Kidney capillary endothelial cell (primary cell): ENCODE measurements around the gene EHBP1L1.

ENCODE experiments used
- DNase-seq: peaks from one replicate; pipeline ENCODE4 v3.0.0-alpha.2; 2018; ENCODE audit warnings: low spot score

EHBP1L1 gene

DNA sequence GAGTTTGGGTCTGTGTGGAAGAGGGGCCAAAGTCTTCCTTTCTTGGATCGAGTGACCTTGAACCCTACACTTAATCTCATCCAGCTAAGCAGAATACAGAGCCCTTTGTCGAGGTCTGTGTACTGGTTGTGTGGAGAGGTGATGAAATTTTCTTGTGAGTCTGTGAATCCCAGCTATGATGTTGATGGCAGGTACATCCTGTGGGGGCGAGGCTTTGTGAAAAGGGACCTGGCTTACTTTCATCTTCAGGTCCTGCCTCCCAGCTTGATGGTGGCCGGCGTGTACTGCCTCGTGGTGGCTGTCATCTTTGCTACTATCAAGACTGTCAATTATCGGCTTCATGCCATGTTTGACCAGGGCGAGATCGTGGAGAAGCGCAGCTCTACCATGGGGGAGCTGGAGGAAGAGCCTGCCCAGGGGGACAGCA lies 40.7 kb downstream of the EHBP1L1 start:
- no peak for DNase-seq

DNA sequence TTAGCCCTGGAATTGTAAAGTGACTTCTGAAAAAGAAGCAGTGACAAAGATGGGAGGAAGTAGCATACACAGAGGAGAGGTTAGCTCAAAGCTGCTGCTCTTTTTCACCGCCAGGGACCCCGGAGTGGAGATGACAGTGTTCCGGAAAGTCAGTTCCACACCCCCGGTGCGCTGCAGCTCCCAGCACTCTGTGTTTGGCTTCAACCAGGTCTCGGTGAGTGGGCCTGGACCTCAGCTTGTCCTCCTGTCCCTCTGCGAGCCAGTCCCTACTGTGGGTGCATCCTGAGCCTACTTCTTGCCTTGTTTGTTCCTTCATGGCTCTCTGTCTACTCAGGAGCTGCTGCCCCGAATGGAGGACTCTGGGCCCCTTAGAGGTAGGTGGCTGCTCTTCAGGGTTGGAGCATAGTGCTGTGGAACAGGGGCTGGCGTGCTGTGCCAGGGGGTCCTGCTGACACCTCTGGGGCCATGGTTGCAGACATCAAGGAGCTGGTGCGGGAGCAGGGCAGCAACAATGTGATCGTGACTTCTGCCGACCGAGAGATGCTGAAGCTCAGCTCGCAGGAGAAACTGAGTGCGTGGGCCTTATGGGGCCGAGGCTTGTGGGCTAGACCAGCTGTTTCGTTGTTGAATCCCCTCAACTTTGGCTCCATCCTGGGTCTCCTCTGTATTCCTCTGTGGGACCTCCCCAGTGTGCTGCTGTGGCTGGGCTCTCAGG lies 41.4 kb downstream of the EHBP1L1 start:
- no peak for DNase-seq

DNA sequence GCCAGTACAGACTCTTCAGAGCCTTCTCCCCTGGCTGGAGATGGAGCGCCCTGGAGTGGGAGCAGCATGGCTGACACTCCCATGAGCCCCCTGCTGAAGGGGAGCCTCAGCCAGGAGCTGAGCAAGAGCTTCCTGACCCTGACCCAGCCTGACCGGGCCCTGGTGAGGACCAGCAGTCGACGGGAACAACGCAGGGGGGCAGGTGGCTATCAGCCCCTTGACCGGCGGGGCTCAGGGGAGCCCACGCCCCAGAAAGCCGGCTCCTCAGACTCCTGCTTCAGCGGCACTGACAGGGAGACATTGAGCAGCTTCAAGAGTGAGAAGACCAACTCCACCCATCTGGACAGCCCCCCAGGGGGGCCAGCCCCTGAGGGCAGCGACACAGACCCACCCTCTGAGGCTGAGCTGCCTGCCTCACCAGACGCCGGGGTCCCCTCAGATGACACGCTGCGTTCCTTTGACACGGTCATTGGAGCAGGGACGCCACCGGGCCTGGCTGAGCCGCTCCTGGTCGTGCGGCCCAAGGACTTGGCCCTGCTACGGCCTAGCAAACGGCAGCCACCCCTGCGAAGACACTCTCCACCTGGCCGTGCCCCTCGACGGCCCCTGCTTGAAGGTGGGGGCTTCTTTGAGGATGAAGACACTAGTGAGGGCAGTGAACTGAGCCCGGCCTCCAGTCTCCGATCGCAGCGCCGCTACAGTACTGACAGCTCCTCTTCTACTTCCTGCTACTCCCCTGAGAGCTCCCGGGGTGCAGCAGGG lies 42.3 kb downstream of the EHBP1L1 start:
- no peak for DNase-seq

DNA sequence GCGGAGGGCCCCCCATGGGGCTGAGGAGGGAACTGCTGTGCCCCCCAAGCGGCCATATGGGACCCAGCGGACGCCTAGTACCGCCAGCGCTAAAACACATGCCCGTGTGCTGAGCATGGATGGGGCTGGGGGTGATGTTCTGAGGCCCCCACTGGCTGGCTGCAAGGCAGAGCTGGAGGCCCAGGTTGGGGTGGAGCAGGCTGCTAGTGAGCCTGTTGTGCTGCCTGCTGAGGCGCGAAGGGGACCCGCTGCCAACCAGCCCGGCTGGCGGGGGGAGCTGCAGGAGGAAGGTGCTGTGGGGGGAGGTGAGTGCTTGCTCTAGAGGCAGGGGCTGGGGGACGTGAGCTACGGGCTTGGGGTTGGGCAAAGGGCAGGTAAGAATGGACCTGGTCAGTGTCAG lies 42.9 kb downstream of the EHBP1L1 start:
- no peak for DNase-seq

DNA sequence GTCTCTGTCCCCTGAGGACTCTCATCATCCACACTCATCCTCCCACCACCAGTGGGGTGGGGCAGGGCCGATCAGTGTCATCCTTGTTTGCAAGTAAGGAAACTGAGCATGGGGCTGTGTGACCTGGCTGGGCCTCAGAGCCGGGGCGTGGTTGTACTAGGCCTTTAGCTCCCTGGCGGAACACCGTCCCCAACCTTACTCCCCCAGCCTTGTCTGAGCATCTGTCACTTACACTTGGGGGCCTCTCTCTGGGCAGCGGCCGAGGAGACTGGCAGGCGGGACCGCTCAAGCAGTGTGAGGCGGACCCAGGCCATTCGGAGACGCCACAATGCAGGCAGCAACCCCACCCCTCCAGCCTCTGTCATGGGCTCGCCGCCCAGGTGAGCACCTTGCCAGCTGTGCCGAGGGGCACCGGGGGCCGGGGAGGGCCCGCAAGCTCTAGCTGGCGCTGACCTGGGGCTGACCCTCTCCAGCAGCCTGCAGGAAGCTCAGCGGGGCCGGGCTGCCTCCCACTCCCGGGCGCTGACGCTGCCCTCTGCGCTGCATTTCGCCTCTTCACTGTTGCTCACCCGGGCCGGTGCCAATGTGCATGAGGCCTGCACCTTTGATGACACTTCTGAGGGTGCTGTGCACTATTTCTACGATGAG lies 43.6 kb downstream of the EHBP1L1 start:
- DNase-seq: no peak

DNA sequence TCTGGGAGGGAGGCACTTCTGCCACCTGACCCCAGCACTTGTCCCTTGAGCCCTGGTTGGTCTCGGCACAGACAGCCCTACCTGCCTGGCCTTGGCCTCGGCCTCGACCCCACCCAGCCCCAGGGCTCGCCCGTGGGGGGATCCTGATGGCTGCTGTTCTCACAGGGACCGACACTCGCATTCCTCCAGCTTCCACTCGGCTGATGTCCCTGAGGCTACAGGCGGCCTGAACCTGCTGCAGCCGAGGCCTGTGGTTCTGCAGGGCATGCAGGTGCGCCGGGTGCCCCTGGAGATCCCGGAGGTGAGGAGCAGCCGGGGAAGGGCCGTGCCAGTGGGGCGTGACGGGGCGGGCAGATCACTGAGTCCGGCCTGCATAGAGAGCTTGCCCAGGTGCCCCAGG lies 44.8 kb downstream of the EHBP1L1 start:
- no peak for DNase-seq

DNA sequence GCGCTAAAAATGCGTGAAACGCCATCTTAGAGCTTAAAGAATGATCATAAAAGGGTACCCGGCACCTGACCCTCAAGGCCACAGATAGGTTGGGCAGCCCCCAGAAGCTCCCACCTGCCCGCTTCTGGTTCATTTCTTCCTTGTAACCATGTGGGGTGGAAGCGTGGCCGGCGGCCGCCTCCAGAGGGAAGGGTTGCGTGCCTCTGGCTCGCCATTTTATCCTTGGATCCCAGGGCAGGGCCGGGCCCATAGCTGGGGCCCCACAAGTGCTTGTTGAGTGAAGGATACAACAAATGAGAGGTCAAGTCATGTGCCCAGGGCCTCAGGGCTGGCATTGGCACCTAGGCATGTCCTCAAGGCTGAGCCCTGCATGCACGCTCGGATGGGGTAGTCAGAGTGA lies 45.6 kb downstream of the EHBP1L1 start:
- no peak for DNase-seq

DNA sequence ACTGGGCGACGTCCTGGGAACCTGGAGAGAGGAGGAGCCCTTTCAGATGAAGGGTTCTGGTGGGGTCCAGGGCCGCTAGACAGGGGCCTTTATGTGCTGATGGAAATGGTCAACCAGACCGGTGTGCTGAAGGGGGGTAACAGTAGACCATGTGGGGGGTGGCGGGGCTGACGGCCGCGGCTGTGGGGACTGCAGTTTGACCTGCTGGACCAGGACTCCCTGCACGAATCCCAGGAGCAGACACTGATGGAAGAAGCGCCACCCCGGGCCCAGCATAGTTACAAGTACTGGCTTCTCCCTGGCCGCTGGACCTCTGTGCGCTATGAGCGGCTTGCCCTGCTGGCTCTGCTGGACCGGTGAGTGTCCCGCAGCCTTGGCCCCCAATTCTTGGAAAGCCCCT lies 46.2 kb downstream of the EHBP1L1 start:
- no peak for DNase-seq

DNA sequence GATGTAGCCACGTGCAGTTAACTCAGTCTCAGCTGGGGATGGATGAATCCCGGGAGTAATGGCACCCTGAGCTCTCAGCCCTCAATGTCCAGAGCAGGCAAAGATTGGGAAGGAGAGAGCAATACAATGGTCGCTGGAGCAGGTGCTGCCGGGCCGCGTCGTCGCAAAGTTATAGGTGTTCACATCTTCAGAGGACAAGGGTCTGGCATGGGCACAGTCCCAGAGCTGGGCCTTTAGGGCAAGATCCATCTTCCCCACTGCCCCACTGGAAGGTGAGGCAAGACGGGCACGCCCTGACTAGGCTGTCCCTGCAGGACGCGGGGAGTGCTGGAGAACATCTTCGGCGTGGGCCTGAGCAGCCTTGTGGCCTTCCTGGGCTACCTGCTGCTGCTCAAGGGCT lies 47.3 kb downstream of the EHBP1L1 start:
- no peak for DNase-seq

DNA sequence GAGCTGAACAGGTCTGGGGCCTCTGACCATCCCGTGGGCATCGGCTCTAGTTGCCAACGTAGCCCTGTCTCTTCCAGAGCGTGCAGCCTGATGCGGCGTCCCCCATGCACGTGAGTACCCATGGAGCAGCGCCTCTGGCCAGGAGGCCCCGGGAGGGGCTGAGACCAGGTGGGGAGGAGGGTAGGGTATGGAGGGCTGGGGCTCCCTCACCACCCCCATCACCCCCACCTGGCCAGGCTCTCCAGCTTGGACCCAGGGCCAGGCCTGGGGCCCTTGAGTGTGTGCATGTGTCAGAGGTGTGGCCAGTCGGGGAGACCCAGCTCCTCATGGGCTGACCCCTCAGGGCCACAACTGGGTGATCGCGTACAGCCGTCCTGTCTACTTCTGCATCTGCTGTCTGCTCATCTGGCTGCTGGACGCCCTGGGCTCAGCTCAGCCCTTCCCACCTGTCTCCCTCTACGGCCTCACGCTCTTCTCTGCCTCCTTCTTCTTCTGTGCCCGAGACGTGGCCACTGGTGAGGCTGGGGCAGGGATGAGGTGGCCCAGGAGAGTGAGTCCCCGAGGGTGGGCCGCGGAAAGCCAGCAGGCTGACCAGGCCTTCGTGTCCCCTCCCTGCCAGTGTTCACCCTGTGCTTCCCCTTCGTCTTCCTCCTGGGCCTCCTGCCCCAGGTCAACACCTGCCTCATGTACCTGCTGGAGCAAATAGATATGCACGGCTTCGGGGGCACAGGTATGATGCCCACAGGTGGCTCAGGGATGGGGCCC lies 48.2 kb downstream of the EHBP1L1 start:
- no peak for DNase-seq

DNA sequence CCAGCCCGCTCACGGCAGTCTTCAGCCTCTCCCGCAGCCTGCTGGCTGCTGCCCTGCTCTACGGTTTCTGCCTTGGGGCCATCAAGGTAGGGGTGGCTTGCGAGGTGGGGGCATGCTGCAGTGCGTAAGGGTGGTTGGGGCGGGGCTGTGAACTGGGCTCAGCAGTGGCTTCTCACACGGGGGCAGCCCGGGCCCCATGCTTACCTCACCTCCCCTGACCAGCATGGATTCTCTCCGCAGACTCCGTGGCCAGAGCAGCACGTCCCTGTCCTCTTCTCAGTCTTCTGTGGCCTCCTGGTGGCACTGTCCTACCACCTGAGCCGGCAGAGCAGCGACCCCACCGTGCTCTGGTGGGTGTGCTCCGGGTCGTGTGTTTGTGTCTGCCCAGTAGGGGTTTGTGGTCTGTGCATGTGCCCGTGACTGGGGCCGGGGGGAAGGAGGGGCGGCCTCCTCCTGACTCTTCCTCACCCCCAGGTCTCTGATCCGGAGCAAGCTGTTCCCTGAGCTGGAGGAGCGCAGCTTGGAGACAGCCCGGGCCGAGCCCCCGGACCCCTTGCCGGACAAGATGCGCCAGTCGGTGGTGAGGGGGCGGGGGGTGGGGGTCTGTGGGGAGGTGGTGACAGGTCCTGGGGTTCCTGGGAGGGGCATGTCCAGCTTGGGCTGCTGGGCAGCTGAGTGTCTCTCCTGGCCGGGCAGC lies 49.2 kb downstream of the EHBP1L1 start:
- no peak for DNase-seq

DNA sequence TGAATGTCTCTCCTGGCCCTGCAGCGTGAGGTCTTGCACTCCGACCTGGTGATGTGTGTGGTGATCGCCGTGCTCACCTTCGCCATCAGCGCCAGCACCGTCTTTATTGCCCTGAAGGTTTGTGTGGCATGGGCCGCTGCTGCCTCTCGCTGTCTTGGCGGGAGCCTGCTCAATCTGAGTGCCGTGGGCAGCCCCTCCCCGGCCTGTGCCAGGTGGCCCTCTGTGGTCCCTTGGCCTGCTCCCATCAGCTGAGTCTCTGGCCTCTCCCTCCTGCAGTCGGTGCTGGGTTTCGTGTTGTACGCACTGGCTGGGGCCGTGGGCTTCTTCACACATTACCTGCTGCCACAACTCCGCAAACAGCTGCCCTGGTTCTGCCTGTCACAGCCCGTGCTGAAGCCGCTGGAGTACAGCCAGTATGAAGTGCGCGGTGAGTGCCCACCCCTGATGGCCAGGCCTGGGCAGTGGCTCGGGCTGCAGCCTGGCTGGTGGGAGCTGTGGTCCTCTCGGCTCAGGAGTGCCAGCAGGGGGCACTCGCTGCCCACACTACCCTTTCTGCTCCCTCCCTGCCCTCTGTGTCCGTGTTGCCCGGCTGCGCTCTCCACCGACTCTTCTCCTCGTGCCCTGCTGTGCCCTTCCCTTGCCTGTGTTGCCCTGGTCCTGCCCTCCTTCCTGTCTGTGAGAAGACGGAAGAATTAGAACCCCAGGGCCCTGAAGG lies 49.9 kb downstream of the EHBP1L1 start:
- no peak for DNase-seq

DNA sequence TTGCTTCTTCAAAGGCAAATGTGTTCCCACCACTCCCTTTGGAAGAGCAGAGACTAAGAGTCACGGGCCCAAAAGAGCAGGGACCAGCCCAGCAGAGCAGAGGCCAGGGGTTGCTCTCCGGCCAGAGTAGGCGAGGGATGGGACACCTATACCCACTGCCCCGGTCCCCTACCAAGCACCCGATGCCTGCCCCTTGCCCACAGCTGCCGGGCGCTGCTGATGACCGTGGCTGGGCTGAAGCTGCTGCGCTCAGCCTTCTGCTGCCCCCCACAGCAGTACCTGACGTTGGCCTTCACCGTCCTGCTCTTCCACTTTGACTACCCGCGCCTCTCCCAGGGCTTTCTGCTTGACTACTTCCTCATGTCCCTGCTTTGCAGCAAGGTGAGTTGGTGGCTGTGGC lies 51.3 kb downstream of the EHBP1L1 start:
- no peak for DNase-seq

DNA sequence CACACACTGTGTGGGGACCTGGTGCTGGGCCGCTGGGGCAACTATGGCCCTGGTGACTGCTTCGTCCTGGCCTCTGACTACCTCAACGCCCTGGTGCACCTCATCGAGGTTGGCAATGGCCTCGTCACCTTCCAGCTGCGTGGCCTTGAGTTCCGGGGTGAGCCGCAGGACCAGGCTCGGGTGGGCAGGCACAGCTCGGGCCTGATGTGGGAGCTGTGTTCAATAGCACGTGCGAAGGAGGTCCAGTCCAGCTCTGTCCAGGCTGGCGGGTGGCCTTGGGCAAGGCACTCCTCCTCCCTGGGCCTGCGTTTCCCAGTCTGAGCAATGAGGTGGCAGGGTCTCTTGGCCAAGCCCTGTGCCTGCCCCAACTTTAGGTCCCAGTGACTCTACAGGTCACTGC lies 53.7 kb downstream of the EHBP1L1 start:
- DNase-seq: no peak

DNA sequence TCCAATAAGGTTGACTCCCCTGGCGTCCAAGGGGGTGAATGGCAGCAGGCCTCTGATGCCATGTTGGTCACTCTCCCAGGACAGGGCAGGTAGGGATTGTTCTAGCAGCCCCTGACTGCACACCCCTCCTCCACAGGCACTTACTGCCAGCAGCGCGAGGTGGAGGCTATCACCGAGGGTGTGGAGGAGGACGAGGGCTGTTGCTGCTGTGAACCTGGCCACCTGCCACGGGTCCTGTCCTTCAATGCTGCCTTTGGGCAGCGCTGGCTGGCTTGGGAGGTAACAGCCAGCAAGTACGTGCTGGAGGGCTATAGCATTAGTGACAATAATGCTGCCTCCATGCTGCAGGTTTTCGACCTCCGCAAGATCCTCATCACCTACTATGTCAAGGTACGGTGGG lies 54.4 kb downstream of the EHBP1L1 start:
- DNase-seq: no peak

DNA sequence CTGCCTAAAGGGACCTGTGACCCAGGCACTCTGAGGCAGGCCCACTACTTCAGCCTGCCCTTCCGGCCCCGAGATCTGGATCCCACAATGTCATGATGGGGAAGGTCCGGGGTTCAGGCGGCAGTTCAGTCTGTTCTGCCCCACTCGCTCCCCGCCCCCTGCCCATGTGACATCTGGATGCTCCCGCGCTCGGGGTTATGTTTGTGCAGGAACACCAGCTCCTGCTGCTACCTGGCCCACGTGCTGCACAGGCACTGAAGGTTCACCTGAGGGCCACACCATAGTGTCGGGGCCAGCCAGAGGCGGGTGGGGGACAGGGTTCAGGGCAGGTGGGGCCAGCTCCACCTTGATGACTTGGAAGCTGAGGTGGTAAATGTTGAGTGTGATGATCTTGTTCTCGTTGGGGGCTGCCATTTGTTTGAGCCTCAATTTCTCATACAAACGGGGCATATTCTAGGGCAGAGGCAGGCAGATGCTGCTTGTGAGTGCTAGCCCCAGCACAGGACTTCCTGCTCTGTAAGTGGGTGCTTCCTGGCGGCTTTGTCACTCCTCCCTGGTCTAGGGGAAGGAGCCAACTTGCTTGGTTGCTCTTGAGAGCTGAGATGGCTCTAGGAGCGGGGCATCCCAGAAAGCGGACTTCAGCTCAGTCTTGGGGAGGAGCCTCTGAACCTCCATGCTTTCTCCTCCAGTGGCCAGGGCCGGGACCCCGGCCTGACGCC lies 57.7 kb downstream of the EHBP1L1 start:
- no peak for DNase-seq

DNA sequence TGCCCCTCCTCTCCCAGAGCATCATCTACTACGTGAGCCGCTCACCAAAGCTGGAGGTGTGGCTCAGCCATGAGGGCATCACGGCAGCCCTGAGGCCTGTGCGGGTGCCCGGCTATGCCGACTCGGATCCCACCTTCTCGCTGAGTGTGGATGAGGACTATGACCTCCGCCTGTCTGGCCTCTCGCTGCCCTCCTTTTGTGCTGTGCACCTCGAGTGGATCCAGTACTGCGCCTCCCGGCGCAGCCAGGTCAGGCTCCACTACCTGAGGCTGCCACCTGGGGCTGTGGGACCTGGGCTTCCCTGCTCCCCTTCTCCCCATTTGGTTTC lies 58.2 kb downstream of the EHBP1L1 start:
- DNase-seq: no peak

DNA sequence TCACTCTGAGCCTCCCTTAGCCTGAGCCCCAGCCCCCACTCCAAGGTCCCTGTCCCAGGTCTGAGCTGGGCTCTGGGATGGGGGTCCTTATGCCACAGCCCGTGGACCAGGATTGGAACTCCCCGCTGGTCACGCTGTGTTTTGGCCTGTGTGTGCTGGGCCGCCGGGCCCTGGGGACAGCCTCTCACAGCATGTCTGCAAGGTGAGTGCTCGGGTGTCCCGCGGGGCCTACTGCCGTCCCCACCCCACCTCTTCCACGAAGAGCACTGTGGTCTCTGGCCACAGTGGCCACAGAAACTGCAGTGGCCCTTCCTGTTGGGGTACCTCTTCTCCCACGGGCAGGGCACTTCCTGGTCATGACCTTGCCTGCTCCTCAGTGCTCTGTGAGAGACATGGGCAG lies 58.6 kb downstream of the EHBP1L1 start:
- DNase-seq: no peak

DNA sequence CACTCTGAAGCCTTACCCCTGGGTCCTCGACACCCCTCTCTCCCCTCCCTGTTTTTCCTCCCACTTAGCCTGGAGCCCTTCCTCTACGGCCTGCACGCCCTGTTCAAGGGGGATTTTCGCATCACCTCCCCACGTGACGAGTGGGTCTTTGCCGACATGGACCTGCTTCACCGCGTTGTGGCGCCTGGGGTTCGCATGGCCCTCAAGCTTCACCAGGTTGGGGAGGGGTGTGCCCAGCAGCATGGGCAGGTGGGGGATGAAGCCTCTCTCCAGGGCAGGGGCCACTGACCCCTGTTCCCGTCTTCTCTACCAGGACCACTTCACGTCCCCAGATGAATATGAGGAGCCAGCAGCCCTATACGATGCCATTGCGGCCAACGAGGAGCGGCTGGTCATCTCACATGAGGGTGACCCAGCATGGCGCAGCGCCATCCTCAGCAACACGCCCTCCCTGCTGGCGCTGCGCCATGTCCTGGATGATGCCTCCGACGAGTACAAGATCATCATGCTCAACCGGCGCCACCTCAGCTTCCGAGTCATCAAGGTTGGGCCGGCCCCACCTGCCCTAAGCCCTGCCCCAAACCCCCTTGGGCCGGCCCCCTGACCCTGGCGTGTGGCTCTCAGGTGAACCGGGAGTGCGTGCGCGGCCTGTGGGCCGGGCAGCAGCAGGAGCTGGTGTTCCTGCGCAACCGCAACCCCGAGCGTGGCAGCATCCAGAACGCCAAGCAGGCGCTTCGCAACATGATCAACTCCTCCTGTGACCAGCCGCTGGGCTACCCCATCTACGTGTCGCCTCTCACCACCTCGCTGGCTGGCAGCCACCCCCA lies 59.3 kb downstream of the EHBP1L1 start:
- no peak for DNase-seq
